ENCODE measurements around the gene HACD2. TPM values are rescaled to one million over a fixed set of nuclear protein-coding genes. Genes with fewer than 3 reads are reported as not detected.

HACD2 gene
- total RNA-seq, 1 experiment from 2014 or later: 18.9 TPM

DNA sequence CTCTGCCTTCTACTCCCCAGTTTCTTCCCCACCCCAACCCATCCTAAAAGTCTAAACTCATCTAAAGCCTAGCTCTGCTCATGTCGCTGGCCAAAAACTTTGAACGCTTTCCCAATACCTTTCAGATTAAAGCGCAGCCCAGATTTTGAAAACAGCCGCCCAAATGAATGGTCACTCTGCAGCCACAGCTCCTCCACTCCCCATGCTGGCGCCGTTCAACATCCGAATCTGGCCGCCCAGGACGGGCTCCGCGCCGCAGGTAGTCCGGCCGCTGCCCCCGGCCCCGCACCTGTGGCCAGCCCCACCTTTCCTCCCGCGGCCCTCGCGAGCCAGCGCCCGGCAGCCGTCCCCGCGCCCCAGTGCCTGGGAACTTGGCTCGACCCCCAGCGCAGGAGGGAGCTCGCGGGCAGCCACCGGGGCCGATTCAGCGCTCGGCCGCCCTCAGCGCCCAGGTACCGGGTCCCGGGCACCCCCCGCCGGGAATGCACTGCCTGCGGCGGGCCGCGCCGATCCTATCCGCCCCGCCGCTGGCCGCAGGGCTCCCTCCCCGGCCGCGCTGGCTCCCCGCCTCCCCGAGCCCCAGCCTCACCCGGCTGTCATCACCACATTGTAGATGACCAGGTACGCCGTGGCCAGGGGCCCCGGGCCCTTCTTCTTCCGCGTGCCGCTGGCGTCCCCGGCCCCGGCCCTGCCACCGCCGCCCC lies 417 bp downstream of the HACD2 start:
- in situ Hi-C loops (cut with HindIII; ENCODE audit: low sequenced_read_pairs): no loop called here
- DNase-seq (ENCODE audit: low spot score): peak; percentile 54

DNA sequence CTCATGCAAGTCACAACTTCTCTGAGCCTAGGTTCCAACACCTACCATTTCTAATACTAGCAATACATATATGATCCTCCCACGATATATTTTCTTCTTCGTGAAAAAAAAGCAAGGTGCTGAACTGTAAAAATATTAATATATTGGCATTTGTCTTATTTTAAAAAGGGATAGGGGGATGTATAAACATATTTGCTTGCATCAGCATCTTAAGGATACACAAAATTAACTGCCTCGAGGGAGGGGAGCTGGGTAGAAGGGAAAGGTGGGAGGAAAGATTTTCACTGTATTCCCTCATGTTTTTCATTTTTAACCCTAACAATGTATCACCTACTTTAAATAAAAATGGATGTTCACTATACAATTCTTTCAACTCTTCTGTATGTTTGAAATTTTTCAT lies 1.3 kb downstream of the HACD2 start:
- in situ Hi-C loops (cut with HindIII; ENCODE audit: low sequenced_read_pairs): no loop called here
- peak; percentile 8 for DNase-seq (ENCODE audit: low spot score)

DNA sequence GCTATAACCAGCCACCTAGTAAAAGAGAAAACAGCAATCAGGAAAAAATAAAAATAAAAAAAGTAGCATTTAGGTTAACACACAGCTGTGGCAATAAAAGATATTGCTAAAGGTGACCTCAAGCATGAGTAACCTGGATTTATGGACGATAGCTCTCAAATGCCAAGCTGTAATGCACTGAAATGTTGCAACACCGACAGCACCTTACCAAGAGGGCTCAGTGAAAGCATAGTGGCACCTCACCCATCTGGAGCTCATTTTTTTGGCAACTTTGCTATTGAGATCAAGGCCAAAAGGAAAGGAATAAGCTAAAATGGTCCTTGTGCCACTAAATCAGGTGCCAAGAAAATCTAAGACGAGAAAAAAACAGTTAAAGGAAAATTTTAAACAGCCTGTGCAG lies 2.5 kb downstream of the HACD2 start:
- peak; percentile 74 for DNase-seq (ENCODE audit: low spot score)
- in situ Hi-C loops (cut with HindIII; ENCODE audit: low sequenced_read_pairs): no loop called here

DNA sequence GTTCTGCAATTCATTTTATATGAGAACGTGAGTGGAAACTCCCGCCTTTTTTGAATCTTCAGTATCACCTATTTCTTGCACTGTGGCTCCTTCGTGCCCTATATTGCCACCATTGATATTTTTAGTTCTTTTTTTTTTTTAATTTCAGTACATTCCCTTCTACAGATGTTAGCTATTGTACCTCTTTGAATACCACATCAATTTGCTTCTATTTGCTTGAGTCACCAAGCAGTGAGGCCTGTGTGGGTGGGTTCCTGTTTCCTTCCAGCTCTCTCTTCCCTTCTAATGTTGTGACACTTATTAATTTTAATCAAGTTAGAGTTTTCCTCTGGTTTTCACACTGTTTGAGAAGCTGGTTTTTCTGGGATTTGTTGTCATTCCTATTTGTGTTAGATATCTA lies 8.7 kb downstream of the HACD2 start:
- in situ Hi-C loops (cut with HindIII; ENCODE audit: low sequenced_read_pairs): no loop called here
- DNase-seq (ENCODE audit: low spot score): no peak

DNA sequence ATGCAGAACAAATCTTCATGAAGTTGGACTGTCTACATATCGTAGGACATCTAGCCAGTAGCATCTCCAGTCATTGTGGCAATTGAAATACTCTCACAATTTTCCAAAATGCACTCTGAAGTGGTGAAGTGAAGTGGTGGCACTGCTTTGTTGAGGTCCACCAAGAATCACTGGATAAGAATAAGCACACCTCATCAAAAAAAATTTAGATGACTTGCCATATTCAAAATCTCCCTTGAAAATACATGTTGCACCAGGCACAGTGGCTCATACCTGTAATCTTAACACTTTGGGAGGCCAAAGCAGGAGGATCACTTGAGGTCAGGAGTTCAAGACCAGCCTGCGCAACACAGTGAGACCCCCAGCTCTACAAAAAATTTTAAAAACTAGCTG lies 12.9 kb downstream of the HACD2 start:
- in situ Hi-C loops (cut with HindIII; ENCODE audit: low sequenced_read_pairs): no loop called here
- no peak for DNase-seq (ENCODE audit: low spot score)

DNA sequence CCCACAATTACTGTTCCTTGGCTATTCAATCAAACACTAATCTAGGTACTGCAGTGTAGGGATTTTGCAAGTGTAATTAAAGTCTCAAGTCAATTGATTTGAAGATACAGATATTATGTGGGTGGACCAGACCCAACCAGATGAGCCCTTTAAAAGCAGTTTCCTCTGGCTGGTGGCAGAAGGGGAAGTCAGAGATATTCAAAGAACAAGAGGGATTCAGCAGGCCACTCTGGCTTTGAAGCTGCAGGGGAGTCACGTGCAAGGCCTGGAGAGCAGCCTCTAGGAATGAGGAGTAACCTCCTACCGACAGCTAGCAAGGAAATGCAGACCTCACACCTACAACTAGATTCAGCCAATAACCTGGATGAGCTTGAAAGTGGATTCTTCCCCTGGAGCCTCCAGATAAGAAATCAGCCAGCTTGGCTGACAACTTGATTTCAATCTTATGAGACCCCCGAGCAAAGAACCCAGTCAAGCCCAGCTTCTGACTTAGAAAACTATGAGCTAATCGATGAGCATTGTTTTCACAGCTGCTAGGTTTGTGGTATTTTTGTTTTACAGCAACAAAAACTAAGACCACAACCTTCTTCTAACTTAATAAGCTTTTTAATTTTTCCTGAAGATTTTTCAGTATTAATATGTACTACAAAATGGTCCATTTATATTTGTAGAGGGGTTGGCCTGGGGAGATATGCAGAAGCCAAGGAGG lies 13.4 kb downstream of the HACD2 start:
- peak; percentile 13 for DNase-seq (ENCODE audit: low spot score)

DNA sequence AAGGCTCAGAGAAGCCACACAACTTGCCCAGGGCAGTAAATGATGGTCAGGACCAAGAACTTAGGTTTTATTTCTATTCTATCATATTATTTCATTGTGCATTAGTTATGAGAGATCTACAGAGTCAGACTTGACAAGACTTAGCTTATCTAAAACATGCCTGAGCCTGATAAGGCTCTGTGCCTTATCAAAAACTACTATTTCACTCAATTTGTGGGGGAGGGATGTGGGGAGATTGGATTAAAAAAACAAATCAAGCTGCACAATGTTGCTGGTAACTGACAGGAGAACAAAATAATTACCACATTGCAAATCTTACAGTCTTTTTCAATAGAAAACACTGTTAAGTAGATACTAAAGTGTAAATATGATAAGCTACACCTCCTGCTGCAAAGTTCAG lies 16.0 kb downstream of the HACD2 start:
- DNase-seq (ENCODE audit: low spot score): no peak
- in situ Hi-C loops (cut with HindIII; ENCODE audit: low sequenced_read_pairs): no loop called here

More for the DNA sequence above, 13.4 kb downstream of the HACD2 start:
- in situ Hi-C loops (cut with HindIII; ENCODE audit: low sequenced_read_pairs): no loop called here

DNA sequence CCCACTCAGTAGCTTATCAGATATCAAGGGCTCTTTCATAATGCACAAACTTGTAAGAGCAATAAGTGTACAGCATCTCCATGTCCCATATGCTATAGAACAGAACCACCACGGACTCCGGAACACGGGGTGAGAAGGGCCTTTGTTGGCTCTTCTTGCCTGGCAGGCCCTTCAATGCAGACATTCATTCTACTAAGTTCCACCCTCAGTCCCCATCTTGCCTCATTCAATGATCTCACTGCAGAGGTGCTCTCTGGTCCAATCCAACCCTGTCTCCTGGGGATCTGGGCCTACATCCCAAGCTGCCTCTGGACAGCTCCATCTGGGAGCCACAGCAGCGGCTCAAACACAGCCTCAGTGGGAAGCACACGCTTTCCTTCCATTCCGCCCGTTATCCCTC lies 16.8 kb downstream of the HACD2 start:
- DNase-seq (ENCODE audit: low spot score): no peak
- in situ Hi-C loops (cut with HindIII; ENCODE audit: low sequenced_read_pairs): no loop called here

DNA sequence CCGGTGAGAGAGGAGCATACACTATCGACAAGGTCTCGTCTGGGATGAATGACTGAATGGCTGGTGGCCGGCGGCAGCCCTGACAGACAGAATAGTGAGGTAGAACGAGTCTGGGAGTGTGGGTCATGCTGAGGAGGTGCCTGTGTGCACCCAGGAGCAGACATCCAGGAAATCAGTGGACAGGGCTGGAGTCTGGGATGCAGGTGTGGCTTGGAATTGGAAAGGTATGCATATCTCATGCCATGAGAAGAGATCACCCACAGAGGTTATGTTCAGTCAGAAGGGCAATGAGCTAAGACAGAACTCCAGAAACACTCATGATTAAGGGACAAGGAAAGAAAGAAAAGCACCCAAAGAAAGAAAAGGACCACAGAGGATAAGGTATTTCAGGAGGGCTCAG lies 20.8 kb downstream of the HACD2 start:
- no peak for DNase-seq (ENCODE audit: low spot score)
- in situ Hi-C loops (cut with HindIII; ENCODE audit: low sequenced_read_pairs): no loop called here

DNA sequence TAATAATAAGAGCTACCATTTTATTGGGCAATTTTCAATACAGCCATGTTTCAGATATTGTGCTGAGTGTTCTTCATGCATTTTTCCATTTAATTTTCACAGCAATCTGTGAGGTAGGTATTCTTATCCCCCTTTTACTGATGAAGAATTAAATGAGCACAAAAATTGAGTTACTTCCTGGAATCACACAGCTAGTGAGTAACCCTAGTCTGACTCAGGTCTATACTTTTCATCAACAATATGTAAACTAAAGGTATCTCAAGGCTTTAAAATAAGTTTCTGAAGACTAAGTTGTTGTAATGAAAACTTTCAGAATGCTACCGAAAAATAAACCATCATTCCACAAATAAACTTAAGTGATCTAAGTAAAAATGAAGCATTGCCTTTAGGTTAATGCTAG lies 22.3 kb downstream of the HACD2 start:
- no peak for DNase-seq (ENCODE audit: low spot score)
- in situ Hi-C loops (cut with HindIII; ENCODE audit: low sequenced_read_pairs): no loop called here

DNA sequence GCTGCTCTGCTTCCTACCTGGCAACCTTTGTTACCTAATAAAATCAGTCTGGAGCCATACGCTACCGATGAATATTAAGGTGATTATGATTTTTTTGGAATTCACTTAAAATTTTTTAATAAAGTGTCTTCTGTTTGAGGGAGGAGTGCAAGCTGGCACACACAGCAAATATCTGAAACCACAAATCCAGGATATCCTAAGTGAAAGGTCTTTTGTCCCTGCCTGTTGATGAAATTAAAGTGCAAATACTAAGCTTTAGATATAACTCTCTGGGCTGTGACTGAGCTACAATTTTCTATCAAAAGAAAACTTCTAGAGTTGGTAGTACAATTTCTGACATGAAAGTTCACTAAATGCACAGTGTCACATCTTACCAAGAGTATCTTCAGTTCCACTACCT lies 23.7 kb downstream of the HACD2 start:
- DNase-seq (ENCODE audit: low spot score): no peak
- in situ Hi-C loops (cut with HindIII; ENCODE audit: low sequenced_read_pairs): no loop called here

DNA sequence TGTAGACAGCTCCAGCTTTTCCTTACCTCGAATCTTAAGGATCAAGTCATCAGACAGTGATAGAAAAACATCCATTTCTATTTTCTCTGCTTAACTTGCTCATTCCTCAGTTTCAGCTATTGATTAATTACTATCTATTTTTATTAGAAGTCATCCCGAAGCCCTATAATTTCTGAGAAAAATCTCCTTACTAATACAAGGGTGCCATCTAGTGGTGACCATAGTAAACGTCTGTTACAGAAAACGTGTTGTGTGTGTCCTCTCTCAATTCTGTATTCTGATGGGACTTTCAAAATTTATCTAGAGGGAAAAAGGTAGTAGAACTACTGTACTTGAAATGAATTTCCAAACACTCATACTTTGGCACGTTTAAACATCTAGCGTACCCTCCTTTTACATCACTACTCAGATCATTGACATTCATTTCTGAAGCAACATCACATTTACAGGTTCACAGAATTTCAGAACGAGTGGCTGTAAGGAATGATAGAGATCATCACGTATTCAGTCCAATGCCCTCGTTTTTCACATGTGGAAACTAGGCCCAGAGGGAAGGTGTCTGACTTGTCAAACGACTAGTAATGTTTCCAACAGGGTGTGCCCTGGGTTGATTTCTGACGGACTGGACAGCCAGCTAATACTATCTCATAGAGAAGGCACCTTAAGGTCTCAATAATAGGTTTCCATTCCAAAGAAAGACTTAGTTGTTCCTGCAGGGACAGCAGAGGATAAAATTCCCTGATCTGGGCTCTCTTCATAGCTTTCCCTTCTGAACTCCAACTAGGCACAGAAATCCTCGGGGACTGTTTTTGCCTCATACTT lies 25.6 kb downstream of the HACD2 start:
- peak; percentile 82 for DNase-seq (ENCODE audit: low spot score)
- in situ Hi-C loops (cut with HindIII; ENCODE audit: low sequenced_read_pairs): no loop called here

DNA sequence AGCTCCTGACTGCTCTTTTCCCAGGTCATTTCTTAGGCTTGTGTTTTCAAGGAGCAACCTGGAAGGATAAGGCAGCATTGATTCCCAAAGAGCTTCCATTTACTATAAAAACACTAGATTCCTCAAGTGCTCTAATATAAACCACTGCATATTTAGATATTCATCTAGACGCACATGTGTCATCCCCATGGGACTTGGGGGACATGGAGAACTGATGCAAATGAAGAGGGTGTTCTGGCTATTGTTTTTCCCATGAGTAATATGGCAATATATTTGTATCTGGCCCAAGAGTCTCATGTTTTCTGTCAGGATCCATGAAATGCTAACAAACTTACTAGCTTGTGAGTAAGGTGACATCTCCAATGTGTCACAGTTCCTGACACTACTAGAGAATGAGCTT lies 31.3 kb downstream of the HACD2 start:
- in situ Hi-C loops (cut with HindIII; ENCODE audit: low sequenced_read_pairs): no loop called here
- no peak for DNase-seq (ENCODE audit: low spot score)

DNA sequence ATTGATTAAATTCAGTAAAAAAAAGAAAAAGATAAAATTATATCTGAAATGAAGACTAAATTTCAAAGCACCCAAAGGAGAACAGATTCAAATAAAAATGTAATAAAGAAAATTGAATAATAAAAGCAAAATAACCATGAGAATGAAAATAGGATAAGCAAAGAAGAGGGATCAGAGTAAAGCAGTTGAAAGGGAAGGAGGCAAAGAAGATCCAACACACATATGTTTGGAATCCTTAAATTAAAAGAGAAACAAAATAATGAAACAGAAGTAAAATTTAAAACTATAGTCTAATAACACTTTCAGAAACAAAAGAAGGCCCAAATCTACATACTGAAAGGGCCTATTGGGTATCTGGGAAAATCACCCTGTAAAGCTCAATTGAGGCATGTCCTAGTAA lies 32.1 kb downstream of the HACD2 start:
- in situ Hi-C loops (cut with HindIII; ENCODE audit: low sequenced_read_pairs): no loop called here

DNA sequence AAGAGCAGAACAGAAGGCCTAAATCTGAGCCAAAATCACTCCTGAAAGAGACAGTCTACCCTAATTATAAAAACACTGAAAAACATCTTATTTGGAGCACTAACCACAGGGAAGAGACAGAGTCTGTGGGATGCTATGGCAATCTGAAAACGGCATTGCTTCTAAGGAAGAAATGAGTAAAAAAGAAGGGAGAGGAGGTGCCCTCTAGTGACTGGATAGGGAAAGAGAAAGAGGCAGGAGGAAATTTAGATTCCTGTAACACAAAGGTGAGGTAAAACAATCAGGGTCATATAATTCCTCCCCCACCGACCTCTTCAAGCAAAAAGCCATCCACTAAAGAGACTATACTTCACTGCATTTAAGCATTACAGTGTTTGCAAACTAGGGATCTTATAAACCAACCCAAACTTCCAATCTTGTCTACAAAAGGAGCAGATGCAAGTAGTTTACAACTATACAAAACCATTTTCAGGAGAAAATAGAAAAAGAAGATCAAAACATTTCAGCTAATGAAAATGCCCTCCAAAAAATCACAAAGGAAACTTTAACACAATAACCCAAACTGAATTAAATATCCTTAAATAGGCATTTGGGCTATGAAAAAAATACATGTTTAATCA lies 32.6 kb downstream of the HACD2 start:
- peak; percentile 30 for DNase-seq (ENCODE audit: low spot score)

More for the DNA sequence above, 32.1 kb downstream of the HACD2 start:
- no peak for DNase-seq (ENCODE audit: low spot score)

DNA sequence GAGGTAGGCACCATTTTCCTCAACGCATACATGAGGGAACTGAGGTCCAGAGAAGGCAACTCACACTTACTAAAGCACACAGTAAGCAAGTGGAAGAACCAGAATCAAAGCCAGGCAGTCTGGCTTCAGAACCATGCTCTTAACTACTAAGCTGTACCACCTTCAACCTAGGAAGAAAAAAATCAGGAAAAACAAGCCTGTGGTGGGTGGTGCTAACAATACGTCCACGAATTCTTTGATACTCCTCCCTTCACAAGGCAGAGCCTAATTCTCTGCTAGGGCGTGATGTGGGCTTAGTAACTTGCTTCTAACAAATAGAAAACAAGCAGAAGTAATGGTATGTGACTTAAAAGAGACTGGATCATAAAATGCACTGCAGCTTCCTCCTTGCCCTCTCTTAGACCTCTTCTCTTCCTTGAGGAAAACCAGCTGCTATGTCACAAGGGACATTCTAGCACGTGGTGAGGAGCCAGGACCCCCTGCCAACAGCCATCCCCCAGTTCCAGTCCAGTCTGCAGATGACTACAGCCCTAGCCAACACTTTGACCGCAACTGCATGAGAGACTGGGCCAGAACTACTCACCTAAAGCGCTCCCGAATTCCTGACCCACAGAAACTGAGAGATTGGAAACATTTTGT lies 36.9 kb downstream of the HACD2 start:
- no peak for DNase-seq (ENCODE audit: low spot score)
- in situ Hi-C loops (cut with HindIII; ENCODE audit: low sequenced_read_pairs): no loop called here

More for the DNA sequence above, 32.6 kb downstream of the HACD2 start:
- in situ Hi-C loops (cut with HindIII; ENCODE audit: low sequenced_read_pairs): no loop called here

DNA sequence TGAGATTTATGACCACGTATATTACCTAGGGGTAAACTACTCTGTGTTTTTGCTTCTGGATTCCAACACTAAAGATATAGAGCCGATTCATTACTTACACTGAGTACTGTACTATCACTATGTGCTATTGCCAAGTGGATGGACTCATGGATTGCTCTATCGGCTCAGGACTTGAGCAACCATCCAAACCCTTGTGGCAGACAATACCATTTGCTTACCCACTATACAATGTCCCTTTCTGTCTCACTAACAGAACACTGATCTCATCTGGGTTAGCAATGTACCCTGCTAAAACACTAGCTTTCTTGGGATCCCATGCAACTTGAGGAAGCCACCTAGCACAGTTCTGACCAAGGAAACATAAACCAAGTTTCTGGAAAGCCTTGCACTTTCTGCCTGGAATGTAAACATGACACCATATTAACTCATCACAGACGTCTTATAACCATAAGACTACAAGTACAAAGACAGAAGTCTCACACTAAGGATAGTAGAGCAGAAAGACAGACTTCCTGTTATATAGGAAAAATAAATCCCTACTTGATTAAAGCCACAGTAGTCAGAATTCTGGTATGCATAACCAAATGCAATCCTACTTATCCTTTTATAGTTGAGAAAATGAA lies 38.6 kb downstream of the HACD2 start:
- no peak for DNase-seq (ENCODE audit: low spot score)
- in situ Hi-C loops (cut with HindIII; ENCODE audit: low sequenced_read_pairs): no loop called here

DNA sequence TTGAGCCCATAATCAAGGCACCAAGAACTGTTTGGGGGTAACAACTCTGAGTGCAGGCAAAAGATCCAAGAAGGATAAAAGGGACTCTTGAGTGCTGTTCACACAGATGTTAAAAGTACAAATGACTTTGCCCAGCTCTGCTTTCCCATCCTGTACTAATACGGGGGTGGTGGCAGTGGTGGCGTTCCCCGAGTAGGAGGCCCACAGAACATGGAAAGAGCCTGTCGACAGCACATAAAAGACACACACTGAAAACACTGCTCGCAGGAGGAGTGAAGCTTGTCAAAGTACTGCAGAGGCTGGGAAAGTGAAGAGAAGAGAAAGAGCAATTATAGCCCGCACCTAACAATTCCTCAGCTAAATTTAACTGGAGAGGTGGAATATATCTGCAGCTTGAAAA lies 40.9 kb downstream of the HACD2 start:
- no peak for DNase-seq (ENCODE audit: low spot score)
- in situ Hi-C loops (cut with HindIII; ENCODE audit: low sequenced_read_pairs): no loop called here

DNA sequence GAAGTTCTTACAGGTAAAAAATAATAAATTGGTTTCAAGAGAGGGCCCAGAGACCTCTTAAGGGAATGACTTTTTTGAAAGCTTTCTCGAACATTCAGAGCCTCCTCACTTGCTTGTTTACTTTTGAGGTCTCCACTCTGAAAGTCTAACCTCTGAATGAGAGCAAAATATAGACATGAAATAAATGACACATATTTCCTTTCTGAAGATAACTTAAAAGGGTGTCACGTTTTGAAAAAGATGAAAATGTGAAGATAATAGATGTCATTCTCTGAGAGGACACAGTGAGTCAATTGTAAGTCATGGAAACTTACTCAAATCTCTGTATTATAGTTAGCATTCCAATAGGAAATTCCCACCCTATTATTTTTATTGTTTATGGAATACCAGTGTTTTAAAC lies 44.6 kb downstream of the HACD2 start:
- no peak for DNase-seq (ENCODE audit: low spot score)
- in situ Hi-C loops (cut with HindIII; ENCODE audit: low sequenced_read_pairs): no loop called here

All from G401 (cell line).